ENCODE results near the gene ITPRIPL1.

The ITPRIPL1 gene

GRCh38 chr2:96320728-96321622 is 4.1 kb upstream of the ITPRIPL1 start:
- DNase-seq, result peak in 2 of 4 experiments; percentile 26 to 54

DNA sequence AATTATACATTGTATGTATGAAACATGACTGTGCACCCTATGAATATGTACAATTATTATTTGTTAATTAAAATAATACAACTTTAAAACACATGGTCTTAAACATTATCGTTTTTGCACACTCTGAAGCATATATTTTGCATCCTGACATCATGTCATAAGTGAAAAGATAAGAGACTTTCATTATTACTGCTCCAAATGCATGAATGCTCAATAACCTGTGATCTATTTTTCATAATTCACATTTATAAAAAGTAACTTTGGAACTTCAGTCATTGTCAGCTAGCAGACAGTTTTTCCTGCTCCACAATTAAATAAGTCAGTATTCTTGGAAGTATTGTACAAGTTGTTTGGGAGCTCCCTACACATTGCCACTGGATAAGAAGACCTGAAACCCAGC is 1.3 kb upstream of the ITPRIPL1 start:
- no peak for DNase-seq

DNA sequence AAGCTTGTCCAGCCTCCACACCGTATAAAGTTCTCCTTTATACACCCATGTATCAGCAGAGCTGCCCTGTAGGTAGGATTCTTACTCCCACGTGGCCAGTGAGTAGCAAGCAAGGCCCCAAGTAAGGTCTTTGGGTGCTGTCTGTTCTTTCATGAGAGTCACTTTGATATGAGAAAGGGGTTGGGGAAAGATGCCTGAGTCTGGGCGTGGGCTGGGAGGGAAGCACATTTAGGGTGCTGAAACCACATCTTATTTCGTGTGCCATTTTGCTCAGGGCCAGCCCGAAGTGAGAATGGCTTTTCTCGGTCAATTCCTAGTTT is 436 bp upstream of the ITPRIPL1 start:
- DNase-seq, result peak in 3 of 4 experiments; percentile 7 to 31 (median 27)

GRCh38 chr2:96325884-96326255 is 753 bp downstream of the ITPRIPL1 start:
- DNase-seq, result peak in 2 of 4 experiments; percentile 19 to 23

GRCh38 chr2:96326564-96326963 is 1.4 kb downstream of the ITPRIPL1 start:
- DNase-seq, result no peak

DNA sequence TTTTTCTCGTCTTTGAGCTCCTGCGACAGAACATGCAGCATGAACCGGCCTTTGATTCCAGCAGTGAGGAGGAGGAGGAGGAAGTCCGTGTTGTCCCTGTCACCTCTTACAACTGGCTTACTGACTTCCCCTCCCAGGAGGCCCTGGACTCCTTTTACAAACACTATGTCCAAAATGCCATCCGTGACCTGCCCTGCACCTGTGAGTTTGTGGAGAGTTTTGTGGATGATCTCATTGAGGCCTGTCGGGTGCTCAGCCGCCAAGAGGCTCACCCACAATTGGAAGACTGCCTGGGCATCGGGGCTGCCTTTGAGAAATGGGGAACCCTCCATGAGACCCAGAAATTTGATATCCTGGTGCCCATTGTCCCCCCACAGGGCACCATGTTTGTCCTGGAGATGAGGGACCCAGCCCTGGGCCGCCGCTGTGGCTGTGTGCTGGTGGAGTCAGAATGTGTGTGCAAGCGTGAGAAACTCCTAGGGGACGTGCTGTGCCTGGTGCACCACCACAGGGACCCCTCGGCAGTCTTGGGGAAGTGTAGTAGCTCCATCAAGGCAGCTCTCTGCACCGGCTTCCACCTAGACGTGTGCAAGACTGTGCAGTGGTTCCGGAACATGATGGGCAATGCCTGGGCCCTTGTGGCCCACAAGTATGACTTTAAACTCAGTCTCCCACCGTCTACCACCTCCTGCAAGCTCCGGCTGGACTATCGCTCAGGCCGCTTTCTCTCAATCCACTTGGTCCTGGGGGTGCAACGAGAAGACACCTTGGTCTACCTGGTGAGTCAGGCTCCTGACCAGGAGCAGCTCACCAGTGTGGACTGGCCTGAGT is 2.1 kb downstream of the ITPRIPL1 start:
- DNase-seq, result no peak

- peak in 1 of 4 experiments; percentile 14 for DNase-seq
Observed at GRCh38 chr2:96329456-96329855, 4.3 kb downstream of the ITPRIPL1 start.

DNA sequence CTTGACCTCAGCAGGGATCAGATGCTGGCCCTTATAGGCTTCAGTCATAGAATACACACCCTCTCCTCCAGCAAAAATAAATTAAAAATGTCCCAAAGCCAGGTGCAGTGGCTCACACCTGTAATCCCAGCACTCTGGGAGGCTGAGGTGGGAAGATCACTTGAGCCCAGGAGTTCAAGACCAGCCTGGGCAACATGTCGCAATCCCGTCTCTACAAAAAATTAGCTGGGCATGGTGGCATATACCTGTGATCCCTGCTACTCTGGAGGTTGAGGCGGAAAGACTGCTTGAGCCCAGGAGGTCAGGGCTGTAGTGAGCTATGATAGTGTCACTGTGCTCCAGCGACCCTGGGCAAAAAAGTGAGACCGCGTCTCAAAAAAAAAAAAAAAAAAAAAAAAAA is 4.8 kb downstream of the ITPRIPL1 start:
- no peak for DNase-seq

DNA sequence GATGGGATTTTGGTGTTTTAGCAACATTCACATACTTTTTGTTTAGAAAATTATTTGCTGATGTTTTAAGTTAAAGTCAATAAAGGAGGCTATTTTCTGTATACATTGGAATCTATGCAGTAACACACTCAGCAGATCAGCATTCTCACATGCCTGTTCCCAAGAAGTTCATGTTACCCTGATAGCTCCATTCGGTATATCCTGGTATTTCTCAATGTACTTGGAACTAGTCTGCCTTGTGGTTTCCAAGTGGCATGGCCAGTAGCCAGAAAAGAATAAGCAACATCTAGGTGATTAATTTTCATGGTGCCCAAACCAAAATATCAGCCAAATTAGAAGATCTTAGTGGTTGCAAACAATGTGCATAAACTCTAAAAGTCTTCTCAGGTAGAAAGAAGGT is 5.3 kb downstream of the ITPRIPL1 start:
- no peak for DNase-seq

GRCh38 chr2:96333708-96334107 is 8.6 kb downstream of the ITPRIPL1 start:
- no peak for DNase-seq

DNA sequence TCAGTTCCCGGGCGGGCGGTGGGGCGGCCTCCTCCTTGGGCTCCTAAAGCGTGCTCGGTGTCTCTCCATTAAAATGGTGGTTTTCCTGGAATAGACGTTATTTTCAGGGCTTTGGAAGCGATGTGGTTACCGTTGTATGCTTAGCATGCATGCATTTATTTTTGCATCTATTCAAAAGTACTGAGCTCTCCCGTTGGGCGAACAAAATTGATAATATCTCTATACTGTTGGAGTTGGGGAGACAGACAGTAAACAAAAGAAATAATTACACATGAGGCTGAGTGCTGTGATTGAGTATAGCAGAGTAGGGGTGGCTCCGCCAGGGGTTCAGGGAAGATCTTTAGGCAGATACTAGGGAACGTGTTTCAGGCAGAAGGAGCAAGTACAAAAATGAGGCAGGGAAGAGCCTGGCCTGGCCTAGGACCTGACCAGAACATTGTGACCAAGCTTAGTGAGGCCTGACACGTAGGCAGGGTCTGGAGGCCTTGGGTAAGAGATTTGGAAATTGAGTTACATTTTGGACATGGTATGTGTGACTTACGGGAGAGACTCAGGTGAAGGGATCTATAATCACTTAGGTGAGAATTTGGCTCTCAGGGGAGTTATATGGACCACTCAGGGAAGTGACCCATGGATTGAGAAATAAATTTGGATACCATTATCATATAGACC is 11.1 kb downstream of the ITPRIPL1 start:
- DNase-seq, result no peak

DNA sequence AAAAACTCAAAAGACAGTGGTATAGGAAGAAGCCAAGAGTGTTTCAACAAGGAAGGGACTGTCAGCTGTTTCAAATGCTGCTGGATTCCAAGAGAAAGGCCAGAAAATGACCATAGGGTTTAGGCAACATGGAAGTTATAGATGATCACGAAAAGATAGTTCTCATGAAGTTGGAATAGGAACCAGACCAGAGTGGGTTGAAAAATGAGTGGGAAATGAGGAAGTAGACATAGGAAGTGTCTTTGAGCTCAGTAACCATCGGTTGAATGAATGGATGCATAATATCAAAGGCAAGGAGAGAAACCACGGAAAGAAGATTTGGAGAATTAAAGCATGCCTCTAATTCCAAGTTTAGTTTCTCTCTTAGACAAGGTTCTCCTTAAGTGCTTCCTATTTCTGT is 11.8 kb downstream of the ITPRIPL1 start:
- DNase-seq, result peak; percentile 47 to 88 (median 69)

- peak; percentile 14 to 66 (median 54) for DNase-seq
Observed at GRCh38 chr2:96340493-96341414, 15.6 kb downstream of the ITPRIPL1 start.

GRCh38 chr2:96341641-96342040 is 16.5 kb downstream of the ITPRIPL1 start:
- no peak for DNase-seq

DNA sequence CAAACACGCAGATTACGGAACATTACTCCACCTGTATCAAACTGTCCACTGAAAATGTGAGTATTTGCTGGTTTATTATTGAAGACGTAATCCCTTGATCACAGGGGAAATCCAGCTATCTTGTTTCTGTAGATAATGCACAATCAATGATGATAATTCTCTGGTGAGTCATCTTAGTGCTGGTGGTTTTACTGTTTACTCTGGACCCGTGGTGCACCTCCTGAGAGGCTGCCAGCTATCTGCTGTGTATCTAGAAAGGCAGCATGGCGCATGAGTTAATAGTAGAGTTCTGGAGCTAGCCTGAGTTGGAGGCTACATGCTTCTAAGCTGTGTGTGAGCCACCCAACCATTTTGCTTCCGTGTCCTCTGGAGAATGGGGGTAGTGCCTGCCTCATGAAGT is 17.0 kb downstream of the ITPRIPL1 start:
- peak in 1 of 4 experiments; percentile 16 for DNase-seq

- peak; percentile 51 to 80 (median 69) for DNase-seq
Observed at GRCh38 chr2:96344011-96344410, 18.9 kb downstream of the ITPRIPL1 start.

- DNase-seq, result peak; percentile 26 to 60 (median 56)
Observed at GRCh38 chr2:96345438-96345837, 20.3 kb downstream of the ITPRIPL1 start.

GRCh38 chr2:96345868-96346462 is 20.8 kb downstream of the ITPRIPL1 start:
- peak; percentile 61 to 82 (median 80) for DNase-seq

- peak in 1 of 4 experiments; percentile 30 for DNase-seq
Observed at GRCh38 chr2:96347395-96347794, 22.3 kb downstream of the ITPRIPL1 start.

DNA sequence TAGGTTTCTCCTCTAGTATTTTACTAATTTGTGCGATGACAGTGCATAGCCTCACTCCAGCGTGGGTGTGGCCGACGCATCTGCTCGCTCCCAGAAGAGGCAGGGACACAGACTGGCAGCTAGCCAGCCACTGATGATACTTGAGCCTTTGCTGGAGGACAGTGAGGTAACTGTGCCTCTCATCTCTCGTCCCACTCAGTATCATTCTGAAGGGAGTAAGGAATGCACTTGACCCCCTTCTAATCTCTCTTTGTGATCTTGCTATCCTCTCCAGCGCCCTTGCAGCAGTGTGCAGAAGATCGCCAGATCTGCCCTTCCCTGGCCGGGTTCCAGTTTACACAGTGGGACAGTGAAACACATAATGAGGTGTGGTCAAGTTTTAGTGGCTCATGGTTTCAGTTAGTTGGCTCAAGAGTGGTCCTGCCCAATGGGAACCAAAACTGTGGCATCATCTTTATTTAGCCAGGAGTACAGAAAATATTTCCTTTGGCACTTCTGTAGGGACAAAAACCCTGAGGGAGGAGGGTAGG is 28.0 kb downstream of the ITPRIPL1 start:
- DNase-seq, result no peak

DNA sequence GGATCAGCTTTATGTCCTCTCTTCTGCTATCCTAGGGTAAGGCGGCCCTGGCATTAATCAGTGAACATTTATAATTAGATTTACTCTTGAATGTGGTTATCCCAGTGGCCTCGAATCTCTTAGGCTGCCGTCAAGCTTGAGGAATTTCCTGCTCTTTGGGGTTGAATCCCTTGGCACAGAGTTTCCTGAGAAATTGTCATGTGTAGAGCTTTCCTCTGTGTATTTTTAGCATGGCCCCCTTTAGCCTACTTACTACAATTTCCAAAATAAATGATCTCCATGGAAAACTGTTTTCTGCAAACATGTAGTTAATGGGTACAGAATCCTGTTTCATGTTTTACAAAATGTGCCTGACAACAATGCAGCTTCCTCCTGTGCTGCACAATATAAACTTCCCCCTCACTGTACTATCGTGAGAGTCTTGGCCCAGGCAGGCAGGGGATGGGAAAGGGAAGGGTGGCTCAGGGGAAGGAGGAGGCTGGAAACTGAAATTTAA is 28.5 kb downstream of the ITPRIPL1 start:
- DNase-seq, result peak in 3 of 4 experiments; percentile 49 to 63 (median 60)
